Endothelial cell of hepatic sinusoid (primary cell): Measurements from ENCODE around the gene DYNC1LI2.
"Not testable (repeated sequence)": the region's sequence is repeated elsewhere in the genome, so short reads cannot be mapped to it uniquely, and the experiment has no call there.

Experiments used
- in situ Hi-C: cut with HindIII; loops from 2 replicates; pipeline ENCODE4 v1.10.0; 2017; ENCODE audit warnings: low sequenced_read_pairs

The DYNC1LI2 gene

GRCh38 chr16:66701026-66701425 lies 50.4 kb downstream of the DYNC1LI2 start:
- in situ Hi-C loops = no loop called here

GRCh38 chr16:66699898-66700297 lies 51.5 kb downstream of the DYNC1LI2 start:
- in situ Hi-C loops = no loop called here

DNA sequence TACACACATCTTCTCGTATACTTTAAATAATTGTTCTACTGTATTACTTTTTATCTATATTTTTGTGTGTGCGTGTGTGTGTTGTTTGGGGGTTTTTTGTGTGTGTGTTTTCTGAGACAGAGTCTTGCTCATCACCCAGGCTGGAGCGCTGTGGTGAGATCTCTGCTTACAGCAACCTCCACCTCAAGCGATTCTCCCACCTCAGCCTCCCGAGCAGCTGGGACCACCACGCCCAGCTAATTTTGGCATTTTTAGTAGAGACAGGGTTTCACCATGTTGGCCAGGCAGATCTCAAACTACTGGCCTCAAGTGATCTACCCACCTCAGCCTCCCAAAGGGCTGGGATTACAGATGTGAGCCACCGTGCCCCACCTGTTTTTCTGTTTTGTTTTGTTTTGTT lies 53.4 kb downstream of the DYNC1LI2 start:
- in situ Hi-C loops = no loop called here

DNA sequence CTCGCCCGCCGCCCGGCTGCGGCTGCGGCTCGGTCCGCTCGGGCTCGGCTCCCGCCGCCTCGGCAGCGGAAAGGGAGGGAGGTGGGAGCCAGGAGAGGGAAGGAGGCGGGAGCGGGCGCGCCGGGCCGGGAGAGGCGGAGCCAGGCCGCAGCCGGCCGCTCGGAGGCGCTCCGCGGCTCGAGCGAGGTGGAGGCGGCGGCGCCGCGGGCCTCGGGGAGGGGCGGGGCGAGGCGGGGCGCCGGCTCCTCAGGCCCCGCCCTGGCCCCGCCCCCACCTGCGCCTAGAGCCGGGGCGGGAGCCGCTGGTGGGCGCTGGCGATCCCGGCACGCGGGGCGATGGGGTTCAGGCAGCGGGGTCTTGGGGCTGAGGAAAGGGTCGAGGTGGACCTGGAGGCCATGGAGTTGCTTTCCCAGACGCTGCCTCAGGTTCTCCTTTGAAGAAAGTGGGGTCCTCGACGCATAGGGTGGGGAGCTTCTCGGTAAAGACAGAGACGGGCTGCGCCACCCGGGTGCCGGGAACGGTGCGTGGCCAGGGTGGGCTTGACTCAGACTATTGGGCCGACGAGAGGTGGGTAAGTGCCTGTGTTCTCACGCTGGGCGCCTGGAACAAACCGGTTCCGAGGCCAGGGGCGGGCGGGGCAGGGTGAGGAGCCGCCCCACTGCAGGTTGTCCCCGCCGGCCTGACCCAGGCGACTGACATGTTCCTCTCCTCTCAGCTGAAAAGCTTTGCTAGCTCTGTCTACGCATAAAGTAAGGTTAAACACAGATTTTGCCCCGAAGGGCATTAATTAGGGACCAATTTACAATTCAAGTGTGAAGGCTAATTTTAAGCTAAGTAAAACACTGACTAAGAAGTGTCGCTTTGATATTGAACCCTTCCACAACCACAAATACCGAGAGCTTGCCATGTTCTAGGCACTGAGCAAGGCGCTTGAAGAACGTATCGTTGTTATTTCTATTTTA lies 54.5 kb downstream of the DYNC1LI2 start, which contains the start of gene CMTM4:
TSS of gene CMTM4 (minus strand) at position 75 of the 962 bp plus-strand sequence. CDS start 218 bp downstream, outside the sequence.
- in situ Hi-C loops = no loop called here

DNA sequence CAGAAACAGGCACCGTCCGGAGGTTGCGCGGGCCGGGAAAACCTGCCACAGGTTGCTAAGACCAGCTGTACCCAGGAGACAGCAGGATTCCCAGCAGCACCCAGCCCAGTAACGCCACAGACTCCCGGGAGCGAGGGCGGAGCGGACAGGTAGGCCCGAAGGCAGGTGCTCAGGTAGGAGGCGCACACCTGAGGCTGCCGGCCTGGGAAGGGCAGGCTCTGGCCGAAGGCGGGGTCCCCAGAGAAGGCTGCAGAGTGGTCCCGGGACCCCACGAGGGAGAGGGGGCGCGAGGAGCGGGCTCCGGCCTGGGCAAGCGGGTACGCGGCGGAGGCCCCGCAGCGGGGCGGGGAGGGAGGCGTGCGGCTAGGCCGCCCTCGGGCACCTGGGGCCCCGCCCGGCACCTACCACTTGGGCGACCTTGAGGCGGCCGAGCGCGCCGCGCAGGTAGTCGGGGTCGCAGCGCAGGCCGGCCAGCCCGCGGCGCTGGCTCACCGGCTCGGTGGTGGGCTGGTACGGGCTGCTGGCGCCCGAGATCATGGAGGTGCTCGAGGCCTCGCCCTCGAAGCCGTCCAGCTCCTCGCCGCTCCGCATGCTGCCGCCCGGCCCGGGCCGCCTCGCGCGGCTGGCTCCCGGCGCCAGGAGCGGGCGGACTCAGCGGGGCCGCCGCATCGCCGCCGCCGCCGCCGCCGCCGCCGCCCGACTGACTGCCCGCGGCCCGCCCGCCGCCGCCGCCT lies 55.3 kb downstream of the DYNC1LI2 start:
- in situ Hi-C loops = no loop called here

DNA sequence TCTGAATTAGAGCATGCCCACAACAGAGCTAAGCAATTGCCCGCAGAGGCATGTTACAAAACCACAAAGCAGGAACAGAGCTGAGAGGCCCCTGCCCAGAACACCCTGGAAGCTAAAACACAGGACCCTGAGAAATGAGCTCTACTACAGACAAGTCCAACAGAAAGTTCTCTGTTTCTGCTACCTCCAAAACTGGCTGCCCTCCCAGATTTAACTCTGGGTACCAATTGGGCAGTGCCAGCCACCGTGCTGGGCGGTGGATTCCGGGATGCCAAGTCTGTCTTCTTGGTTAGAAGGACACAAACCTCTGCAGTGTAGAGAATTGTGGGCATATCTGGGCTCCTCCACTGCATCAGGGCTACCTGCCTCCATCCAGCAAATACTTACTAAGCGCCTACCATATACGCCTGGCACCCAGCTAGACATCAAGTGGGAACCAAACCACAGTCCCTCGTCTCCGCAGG lies 55.9 kb downstream of the DYNC1LI2 start:
- in situ Hi-C loops = no loop called here

GRCh38 chr16:66693149-66693548 lies 58.3 kb downstream of the DYNC1LI2 start:
- in situ Hi-C loops = no loop called here

- in situ Hi-C loops = no loop called here
These were observed 59.1 kb downstream of the DYNC1LI2 start for GRCh38 chr16:66692341-66692740.

- in situ Hi-C loops = no loop called here
These were observed 60.2 kb downstream of the DYNC1LI2 start for GRCh38 chr16:66691234-66691633.

GRCh38 chr16:66690106-66690847 lies 61.1 kb downstream of the DYNC1LI2 start:
- in situ Hi-C loops = no loop called here

DNA sequence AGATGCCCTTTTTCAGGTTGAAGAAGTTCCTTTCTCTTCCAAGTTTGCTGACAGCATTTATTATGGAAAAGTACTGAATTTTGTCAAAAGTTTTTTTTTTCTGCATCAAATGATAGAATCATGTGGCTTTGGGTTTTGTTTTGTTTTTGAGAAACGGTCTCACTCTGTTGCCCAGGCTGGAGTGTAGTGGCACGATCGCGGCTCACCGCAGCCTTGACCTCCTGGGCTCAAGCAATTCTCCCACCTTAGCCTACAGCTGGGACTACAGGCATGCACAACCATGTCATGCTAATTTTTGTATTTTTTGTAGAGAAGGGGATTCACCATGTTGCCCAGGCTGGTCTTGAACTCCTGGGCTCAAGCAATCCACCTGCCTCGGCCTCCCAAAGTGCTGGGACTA lies 62.1 kb downstream of the DYNC1LI2 start:
- in situ Hi-C loops = no loop called here

GRCh38 chr16:66687906-66688625 lies 63.3 kb downstream of the DYNC1LI2 start:
- in situ Hi-C loops = no loop called here

- in situ Hi-C loops = not testable (repeated sequence)
These were observed 65.8 kb downstream of the DYNC1LI2 start for GRCh38 chr16:66685501-66686115.

GRCh38 chr16:66682271-66682670 lies 69.1 kb downstream of the DYNC1LI2 start:
- in situ Hi-C loops = loop anchor here (5.0 kb wide), 1 partner anchor 35 kb away; no protein-coding TSS in a partner anchor

- in situ Hi-C loops = loop anchor here (5.0 kb wide), 1 partner anchor 36 kb away; no protein-coding TSS in a partner anchor
These were observed 69.7 kb downstream of the DYNC1LI2 start for GRCh38 chr16:66681676-66682075.

DNA sequence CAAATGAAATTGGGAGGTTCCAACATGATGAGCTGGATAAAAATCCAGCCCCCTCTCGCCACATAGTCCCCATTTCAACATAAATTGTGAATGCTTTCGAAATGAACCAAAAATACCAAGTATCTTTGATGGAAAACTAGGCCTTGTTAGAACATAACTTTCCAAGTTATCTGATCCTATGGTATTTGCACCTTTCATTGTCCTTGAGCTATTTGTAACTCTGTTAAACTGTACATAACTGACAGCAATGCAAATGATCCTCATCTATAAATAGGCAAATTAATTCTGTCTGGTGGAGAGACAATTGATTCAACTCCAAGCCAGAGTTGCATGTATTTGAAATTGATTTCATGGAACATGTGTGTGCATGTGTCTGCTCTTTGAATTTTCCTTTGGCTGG lies 73.1 kb downstream of the DYNC1LI2 start:
- in situ Hi-C loops = no loop called here

- in situ Hi-C loops = no loop called here
These were observed 73.6 kb downstream of the DYNC1LI2 start for GRCh38 chr16:66677836-66678235.

- in situ Hi-C loops = no loop called here
These were observed 74.2 kb downstream of the DYNC1LI2 start for GRCh38 chr16:66677179-66677578.

DNA sequence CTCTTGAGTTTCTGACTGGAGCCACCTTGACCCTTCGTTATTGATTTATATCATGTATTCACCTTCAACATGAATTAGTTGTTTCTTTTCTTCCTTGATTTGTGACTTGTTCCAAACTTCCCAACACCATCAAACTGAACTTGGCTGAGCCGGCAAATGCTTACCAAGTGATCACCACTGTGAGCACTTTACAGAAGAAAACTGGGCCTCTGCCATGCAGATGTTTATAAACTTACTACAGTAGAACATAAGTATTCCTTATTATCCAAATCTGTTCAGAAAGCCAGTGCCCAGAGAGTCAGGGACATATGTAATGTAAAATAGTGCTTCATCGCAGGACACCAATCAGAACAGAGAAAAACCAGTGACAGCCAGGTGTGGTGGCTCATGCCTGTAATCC lies 74.8 kb downstream of the DYNC1LI2 start:
- in situ Hi-C loops = no loop called here

DNA sequence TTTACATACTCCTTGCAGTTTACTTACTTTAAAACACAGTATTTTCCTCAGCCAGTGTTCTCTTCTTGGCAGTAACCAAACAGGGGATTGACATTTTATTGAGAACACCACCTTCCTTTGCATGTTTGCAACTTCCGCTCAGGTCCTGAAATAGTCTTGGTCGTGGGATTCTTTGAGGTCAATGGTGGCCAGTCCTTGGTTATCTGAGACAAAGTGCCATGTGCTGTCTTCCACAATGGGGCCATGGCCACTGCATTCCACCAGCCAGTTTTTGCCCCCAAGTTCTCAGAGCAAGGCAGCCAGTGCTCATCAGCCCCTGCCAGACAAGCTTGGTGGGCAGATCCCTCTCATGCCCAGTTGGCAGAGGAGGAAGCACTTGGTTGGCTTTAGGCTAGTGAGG lies 77.7 kb downstream of the DYNC1LI2 start:
- in situ Hi-C loops = no loop called here
